Neuron (in vitro differentiated cells): Measurements from ENCODE around the gene DNASE1L3.
"Not testable (repeated sequence)": the region's sequence is repeated elsewhere in the genome, so short reads cannot be mapped to it uniquely, and the experiment has no call there.

Experiments used
- H2AFZ ChIP-seq: one replicate; pipeline ENCODE4 v1.6.1; 2013; ENCODE audit warnings: low read depth, mild to moderate bottlenecking, inconsistent platforms, low read length, moderate library complexity
- H3K27me3 ChIP-seq: one replicate; pipeline ENCODE4 v1.6.1; 2013; ENCODE audit warnings: low read length; ENCODE audit not compliant: insufficient read depth
- H3K36me3 ChIP-seq: one replicate; pipeline ENCODE4 v1.6.1; 2013; ENCODE audit warnings: low read length; ENCODE audit not compliant: insufficient read depth
- H3K4me1 ChIP-seq: one replicate; pipeline ENCODE4 v1.6.1; 2013; ENCODE audit warnings: low read length; ENCODE audit not compliant: insufficient read depth
- H3K4me3 ChIP-seq: 2 replicates; pipeline ENCODE4 v1.5.1; 2013; ENCODE audit warnings: mild to moderate bottlenecking, low read length, moderate library complexity
- H3K9me3 ChIP-seq: one replicate; pipeline ENCODE4 v1.6.1; 2013; ENCODE audit warnings: low read length

DNASE1L3 gene

DNA sequence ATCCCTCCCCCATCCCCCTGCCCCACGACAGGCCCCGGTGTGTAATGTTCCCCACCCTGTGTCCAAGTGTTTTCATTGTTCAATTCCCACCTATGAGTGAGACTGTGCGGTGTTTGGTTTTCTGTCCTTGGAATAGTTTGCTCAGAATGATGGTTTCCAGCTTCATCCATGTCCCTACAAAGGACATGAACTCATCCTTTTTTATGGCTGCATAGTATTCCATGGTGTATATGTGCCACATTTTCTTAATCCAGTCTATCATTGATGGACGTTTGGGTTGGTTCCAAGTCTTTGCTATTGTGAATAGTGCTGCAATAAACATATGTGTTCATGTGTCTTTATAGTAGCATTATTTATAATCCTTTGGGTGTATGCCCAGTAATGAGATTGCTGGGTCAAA, 32.1 kb upstream of the DNASE1L3 start:
- H3K4me3 ChIP-seq, H3K9me3 ChIP-seq, H3K27me3 ChIP-seq: not testable (repeated sequence)

DNA sequence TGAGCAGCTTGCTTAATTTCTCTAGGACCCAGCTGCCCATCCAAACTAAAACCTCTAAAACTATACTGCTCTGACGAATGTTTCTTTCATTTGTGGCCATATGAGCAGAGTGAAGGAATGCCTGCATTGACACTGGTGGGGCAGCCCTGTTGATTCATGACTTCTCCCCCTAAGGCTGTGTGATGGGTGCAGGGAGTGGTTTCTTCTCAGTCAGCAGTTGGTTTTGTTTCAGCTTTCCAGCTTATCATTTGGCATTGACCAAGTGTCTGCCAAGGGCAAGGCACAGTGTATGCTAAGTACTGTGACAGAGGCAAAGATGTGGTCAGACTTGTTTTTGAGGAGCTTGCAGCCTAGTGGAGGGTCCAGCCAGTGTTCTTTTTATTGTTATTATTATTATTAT, 31.6 kb upstream of the DNASE1L3 start:
- no peaks in the 10 kb centered on the region for H3K36me3 ChIP-seq

More for the DNA sequence above, 32.1 kb upstream of the DNASE1L3 start:
- H2AFZ ChIP-seq, H3K36me3 ChIP-seq, H3K4me1 ChIP-seq: not testable (repeated sequence)

DNA sequence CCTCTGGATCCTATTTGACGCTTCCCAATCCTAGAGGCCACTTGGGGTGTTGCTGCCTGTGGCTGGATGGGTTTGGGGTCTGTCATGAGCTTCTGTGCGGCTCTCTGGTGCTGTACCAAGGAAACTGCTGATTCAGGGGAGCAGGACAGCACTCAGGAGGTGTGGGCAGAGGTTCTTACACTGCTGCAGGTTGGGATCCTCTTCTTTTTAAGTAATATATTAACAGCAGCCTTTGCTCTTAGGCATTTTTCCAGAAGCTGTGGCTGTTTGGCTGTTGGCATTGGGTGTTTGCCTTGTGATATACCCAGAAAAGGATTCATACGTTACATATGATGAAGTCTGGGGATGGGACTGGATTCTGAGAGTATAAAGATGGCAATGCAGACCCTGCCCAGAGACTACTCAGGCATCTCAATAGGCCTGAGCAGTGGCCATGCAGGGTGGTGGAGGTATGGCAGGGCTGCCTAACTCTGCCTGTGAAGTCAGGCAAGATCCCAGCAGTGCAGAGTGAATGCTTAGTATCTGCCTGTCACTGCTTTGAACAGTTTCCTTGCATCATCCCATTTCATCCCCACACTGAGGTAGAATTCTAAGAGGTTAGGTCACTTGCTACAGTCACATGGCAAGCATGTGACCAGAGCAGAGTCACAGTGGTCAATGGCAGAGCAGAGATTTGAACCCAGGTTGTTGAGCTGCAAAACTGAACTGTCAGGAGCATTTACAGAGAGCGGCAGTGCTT, 30.7 kb upstream of the DNASE1L3 start:
- no peak overlapping the region for H3K4me3 ChIP-seq
- H3K27me3 ChIP-seq = peaks cover 14% of the 10 kb centered on the region
- H3K4me1 ChIP-seq = peaks cover 11% of the 10 kb centered on the region
- H3K36me3 ChIP-seq = no peaks in the 10 kb centered on the region
- H2AFZ ChIP-seq = no peak overlapping the region
- H3K9me3 ChIP-seq = no peaks in the 10 kb centered on the region

More for the DNA sequence above, 31.6 kb upstream of the DNASE1L3 start:
- Histone ChIP-seq H3K27me3 (peaks cover 9% of the 10 kb centered on the region), H3K4me1 (peaks cover 7% of the 10 kb centered on the region), H2AFZ (no peak overlapping the region), H3K4me3 (no peak overlapping the region), H3K9me3 (no peaks in the 10 kb centered on the region)

DNA sequence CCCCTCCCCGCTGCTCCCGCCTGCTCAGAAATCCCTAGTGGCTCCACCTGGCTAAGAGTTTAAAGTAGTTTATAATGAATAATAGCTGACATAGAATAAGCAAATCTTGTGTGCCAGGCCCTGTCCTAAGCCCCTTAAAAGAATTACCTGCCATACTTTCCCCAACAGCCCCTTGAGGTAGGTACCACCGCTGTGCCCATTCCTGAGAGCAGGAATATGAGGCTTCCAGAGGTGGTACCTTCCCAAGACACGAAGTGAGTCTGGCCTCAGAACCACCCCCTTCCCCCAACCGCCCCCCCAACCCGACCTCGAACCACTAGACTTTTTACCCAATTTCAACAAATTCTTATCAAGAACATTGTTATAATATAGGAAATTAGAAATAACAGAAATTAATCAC, 28.1 kb upstream of the DNASE1L3 start:
- H3K36me3 ChIP-seq = no peaks in the 10 kb centered on the region
- H3K9me3 ChIP-seq = no peaks in the 10 kb centered on the region
- H3K27me3 ChIP-seq = peaks cover 39% of the 10 kb centered on the region
- H3K4me3 ChIP-seq = peak overlapping the region; percentile 89
- H2AFZ ChIP-seq = no peak overlapping the region
- H3K4me1 ChIP-seq = peaks cover 11% of the 10 kb centered on the region

DNA sequence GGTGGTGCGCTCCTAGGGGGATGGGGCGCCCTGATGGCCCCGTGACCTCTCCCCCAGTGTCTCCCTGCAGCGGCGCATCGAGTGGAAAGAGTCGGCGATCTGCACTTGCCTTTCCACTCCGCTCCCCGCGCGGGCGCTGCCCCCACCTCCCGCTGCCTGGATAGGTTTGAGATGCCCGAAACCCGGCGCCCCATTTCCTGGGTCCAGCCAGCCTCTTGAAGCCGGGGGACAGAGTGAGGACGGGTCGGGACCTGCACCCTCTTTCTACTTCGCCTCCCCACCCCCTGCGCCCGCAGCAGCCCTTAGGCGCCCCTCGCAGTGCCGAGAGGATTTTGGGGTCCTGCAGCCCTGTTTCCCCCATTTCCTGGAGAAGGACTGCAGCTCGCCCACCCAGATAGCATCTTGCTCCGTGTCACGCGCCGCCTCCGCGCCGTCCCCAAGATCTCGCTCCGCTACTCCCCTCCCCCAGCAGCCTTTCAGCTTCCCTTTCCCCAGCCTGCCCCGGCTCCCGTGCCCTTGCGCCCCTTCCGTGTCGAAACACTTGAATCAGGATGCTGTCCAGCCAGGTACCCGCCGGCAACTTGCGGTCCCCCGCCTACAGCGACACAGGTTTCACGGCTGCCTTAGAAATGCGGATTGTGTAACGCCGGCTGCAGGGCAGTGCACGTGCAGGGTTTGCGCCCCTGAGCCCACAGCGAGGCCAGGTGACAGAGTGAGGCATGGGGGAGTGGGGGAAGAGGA, 27.3 kb upstream of the DNASE1L3 start:
- Histone ChIP-seq H3K9me3 (no peaks in the 10 kb centered on the region), H3K27me3 (peaks cover 44% of the 10 kb centered on the region), H3K36me3 (no peaks in the 10 kb centered on the region), H2AFZ (peak overlapping the region; percentile 100), H3K4me3 (peak overlapping the region; percentile 89), H3K4me1 (peaks cover 11% of the 10 kb centered on the region)

DNA sequence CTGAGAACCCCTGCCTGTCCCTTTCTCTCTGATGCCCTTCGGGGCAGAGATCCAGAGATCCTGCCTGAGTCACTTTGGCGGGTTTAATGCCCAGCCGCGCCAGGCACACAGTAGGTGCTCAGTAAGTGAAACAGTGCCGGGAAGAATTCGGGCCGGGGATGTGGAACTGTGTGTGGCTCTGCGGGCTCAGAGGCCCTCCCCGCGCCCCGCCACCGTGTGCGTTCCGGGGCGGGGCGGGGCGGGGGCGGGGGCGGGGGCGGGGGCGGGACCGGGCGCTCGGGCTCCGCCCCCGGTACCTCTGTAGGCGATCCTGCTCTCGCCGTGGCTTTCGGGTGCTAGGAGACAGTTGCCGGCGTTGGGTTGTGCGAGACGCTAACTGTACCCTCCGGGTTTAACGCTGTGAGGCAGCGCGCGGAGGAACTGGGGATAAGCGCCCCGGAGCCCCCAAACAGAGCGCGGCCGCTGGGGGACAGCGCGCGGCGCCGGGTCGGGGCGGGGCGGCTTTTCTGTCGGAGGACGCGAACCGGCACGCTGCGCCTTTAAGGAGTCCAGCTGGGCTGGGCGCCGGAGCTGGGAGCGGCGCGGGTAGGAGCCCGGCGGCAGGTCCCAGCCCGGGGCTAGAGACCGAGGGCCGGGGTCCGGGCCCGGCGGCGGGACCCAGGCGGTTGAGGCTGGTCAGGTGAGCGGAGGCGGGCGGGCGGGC, 26.6 kb upstream of the DNASE1L3 start, which contains the start of gene ABHD6:
TSS of gene ABHD6 (plus strand) at position 555 of the 703 bp plus-strand sequence. CDS start 18,795 bp downstream, outside the sequence.
- Histone ChIP-seq H3K27me3 (peaks cover 44% of the 10 kb centered on the region), H3K36me3 (no peaks in the 10 kb centered on the region), H2AFZ (peak within 1 kb of the TSS; percentile 100), H3K4me1 (peaks cover 11% of the 10 kb centered on the region), H3K4me3 (peak within 1 kb of the TSS; percentile 89), H3K9me3 (no peaks in the 10 kb centered on the region)

DNA sequence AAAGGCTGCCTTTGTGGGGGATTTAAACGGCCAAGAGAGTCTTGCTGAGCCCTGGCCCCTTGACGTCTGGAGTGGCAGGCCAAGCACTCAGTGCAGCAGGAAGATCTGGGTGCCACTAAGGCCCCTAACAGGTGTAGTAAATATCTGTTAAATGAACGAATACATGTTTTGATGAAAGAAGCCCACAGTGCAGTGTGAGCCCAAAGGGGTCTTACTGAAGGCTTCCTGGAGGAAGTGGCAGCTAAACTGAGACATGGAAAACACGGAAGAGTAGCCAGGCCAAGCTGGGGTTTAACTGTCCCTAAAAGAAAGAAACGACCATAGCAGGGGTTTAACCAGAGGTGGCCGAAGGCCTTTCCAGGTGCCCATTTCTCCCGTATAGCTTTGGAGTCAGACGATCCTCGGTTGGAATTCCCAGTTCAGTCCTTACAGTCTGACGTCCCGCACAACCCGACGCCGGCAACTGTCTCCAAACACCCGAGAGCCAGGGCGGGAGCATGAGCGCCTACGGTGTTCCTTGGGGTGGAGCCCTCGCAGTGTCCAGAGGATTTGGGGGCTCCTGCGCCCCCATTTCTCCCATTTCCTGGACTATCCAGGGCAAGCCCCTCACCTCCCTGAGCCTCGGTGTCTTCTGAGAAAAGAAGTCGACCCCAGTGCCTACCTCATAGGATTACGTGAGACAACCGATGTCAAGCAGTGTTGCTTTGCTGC, 25.9 kb upstream of the DNASE1L3 start:
- Histone ChIP-seq H3K4me1 (peaks cover 11% of the 10 kb centered on the region), H3K9me3 (no peaks in the 10 kb centered on the region), H2AFZ (peak overlapping the region; percentile 84), H3K4me3 (peak overlapping the region; percentile 89), H3K27me3 (peaks cover 45% of the 10 kb centered on the region), H3K36me3 (no peaks in the 10 kb centered on the region)

DNA sequence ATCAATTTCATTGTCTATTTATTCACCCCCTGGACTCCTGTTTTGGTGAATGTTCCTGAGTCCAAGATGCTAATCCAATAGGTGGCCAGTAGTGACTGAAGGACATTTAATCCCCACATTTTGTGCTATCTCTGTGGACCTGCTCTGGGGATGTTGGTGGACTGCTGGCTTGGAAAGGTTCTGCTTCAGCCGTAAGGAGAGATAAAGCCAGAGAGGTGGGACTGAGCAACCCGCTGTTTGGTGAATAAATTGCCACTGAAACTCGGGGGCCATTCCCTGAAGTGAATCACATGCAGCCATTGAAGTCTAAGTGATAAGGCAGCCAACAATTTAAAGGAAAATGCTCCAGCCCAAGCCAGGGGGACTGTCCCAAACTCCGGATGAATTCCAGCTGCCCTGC, 25.2 kb upstream of the DNASE1L3 start:
- Histone ChIP-seq H3K4me1 (peaks cover 11% of the 10 kb centered on the region), H2AFZ (no peak overlapping the region), H3K9me3 (no peaks in the 10 kb centered on the region), H3K27me3 (peaks cover 49% of the 10 kb centered on the region), H3K36me3 (no peaks in the 10 kb centered on the region), H3K4me3 (no peak overlapping the region)

DNA sequence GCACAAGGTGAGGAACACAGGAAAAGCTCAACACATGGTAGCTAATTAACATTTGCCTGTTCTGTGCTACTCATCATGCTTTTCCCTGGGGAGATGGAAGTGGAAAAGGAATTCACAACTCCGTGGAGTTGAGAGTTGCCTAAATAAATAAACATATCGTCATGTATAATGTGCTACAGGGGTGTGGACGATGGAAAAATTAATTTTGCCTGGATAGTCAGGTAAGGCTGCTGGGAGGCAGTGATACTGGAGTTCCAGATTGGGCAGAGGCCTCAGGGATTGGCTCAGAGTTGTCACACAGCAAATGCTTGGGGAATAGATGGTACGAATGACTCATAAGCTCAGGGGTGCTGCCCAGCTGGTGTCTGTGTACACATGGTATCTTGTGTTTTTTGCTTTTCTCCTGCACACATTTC, 23.8 kb upstream of the DNASE1L3 start:
- Histone ChIP-seq H3K27me3 (peaks cover 52% of the 10 kb centered on the region), H3K4me3 (no peak overlapping the region), H3K4me1 (peaks cover 11% of the 10 kb centered on the region), H3K9me3 (no peaks in the 10 kb centered on the region), H3K36me3 (no peaks in the 10 kb centered on the region), H2AFZ (no peak overlapping the region)

DNA sequence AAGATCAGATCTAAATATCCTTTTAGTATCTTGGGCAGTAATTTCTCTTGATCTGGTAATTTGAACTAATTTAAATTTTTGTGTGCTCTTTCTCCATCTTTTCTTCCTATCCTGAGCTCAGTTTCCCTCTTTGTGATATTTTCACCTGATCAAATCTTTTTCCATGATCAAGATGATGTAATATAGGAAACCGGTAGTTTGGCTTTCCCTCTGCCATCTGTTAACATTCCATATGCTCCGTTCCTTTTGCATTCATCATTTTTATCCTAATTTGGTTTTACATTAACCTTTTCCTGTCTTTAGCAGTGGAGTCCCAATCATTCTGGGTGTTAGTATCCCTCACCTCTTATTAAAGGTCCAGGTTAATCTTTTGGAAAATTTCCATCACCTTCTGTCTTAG, 20.9 kb upstream of the DNASE1L3 start:
- H3K4me3 ChIP-seq = no peak overlapping the region
- peaks cover 39% of the 10 kb centered on the region for H3K27me3 ChIP-seq
- H3K4me1 ChIP-seq = no peaks in the 10 kb centered on the region
- no peaks in the 10 kb centered on the region for H3K9me3 ChIP-seq
- no peaks in the 10 kb centered on the region for H3K36me3 ChIP-seq
- H2AFZ ChIP-seq = no peak overlapping the region

DNA sequence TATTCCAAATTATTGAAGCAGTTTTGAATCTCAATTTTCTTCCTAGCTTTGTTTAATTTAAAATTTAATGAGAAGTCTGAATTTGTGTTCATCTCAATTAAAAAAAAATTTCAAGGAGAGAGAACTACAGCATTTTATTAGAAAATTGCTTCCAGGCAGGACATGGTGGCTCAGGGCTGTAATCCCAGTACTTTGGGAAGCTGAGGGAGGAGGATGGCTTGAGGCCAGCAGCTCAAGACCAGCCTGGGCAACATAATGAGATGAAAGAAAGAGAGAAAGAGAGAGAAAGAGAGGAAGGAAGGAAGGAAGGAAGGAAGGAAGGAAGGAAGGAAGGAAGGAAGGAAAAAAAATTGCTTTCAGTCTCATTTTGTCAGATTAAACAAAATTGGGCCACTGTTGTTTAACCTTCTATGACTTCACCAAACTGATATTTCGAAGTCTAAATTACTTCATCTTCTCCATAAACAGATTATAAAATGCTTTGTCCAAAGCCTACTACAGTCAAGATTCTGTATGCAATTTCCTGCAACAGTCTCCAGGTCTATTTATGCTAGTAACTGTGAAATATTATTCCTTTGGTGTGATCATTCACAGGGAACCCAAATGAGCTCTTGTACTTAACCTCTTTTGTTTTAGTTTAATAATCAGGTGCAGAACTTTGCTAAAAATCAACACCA, 20.2 kb upstream of the DNASE1L3 start:
- H3K4me3 ChIP-seq = no peak overlapping the region
- H3K27me3 ChIP-seq = peaks cover 33% of the 10 kb centered on the region
- H2AFZ ChIP-seq = no peak overlapping the region
- no peaks in the 10 kb centered on the region for H3K36me3 ChIP-seq
- no peaks in the 10 kb centered on the region for H3K4me1 ChIP-seq
- H3K9me3 ChIP-seq = no peaks in the 10 kb centered on the region

DNA sequence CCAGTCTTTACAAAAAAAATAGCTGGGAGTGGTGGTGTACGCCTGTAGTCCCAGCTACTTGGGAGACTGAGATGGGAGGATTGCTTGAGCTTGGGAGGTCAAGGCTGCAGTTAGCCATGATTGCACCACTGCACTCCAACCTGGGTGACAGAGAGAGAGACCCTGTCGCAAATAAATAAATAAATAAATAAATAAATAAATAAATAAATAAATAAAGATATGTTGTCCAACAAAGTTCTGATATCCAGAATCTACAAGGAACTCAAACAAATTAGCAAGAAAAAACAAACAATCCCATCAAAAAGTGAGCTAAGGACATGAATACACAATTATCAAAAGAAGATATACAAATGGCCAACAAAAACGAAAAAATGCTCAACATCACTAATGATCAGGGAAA, 17.2 kb upstream of the DNASE1L3 start:
- not testable (repeated sequence) for H3K4me1 ChIP-seq, H3K4me3 ChIP-seq, H2AFZ ChIP-seq, H3K36me3 ChIP-seq, H3K9me3 ChIP-seq
- peaks cover 10% of the 10 kb centered on the region for H3K27me3 ChIP-seq
